ENCODE measurements around the gene CDH4. TPM values are rescaled to one million over a fixed set of nuclear protein-coding genes. Genes with fewer than 3 reads are reported as not detected.

CDH4 gene
- total RNA-seq, 2 donors from 2014 or later, result 0.05 to 2.2 TPM

- no peaks in the 10 kb centered on the region for H3K27me3 ChIP-seq (replicated peaks; ENCODE audit: insufficient read depth)
- H3K4me1 ChIP-seq (replicated peaks), result no peaks in the 10 kb centered on the region
- no peak overlapping the region for H3K4me3 ChIP-seq
- H3K27ac ChIP-seq, result no peak overlapping the region
- WGBS, result 80% methylated on average over 17 of the region's 17 CpGs
- TF ChIP-seq POLR2A (IDR thresholded peaks at IDR 0.05), result no peak
- TF ChIP-seq POLR2AphosphoS5 (IDR thresholded peaks at IDR 0.05), result no peak
- no peak for TF ChIP-seq CTCF (IDR thresholded peaks at IDR 0.05)
- intact Hi-C loops (cut with DNase I), result no loop called here
- no peak for DNase-seq (ENCODE audit: low spot score)
- no peaks in the 10 kb centered on the region for H3K36me3 ChIP-seq
- no peaks in the 10 kb centered on the region for H3K9me3 ChIP-seq
Measured at GRCh38 chr20:61513124-61514017, 261.3 kb downstream of the CDH4 start.

- Histone ChIP-seq H3K4me3 (no peak overlapping the region), H3K27me3 (replicated peaks; ENCODE audit: insufficient read depth) (no peaks in the 10 kb centered on the region)
- WGBS, result 62% methylated on average over 5 of the region's 5 CpGs
Measured at GRCh38 chr20:61514018-61514365, 261.9 kb downstream of the CDH4 start.

GRCh38 chr20:61514396-61514795 lies 262.3 kb downstream of the CDH4 start:
- intact Hi-C loops (cut with DNase I), result no loop called here
- H3K4me1 ChIP-seq (replicated peaks), result no peaks in the 10 kb centered on the region
- WGBS, result 61% methylated on average over 6 of the region's 6 CpGs
- H3K27me3 ChIP-seq (replicated peaks; ENCODE audit: insufficient read depth), result no peaks in the 10 kb centered on the region
- H3K27ac ChIP-seq, result no peak overlapping the region
- TF ChIP-seq CTCF (IDR thresholded peaks at IDR 0.05) (no peak), POLR2AphosphoS5 (IDR thresholded peaks at IDR 0.05) (no peak), POLR2A (IDR thresholded peaks at IDR 0.05) (no peak)
- no peaks in the 10 kb centered on the region for H3K9me3 ChIP-seq
- no peak overlapping the region for H3K4me3 ChIP-seq
- no peak for DNase-seq (ENCODE audit: low spot score)
- no peaks in the 10 kb centered on the region for H3K36me3 ChIP-seq

More at GRCh38 chr20:61514018-61514365, 261.9 kb downstream of the CDH4 start:
- intact Hi-C loops (cut with DNase I), result no loop called here
- Histone ChIP-seq H3K4me1 (replicated peaks) (no peaks in the 10 kb centered on the region), H3K27ac (no peak overlapping the region), H3K36me3 (no peaks in the 10 kb centered on the region), H3K9me3 (no peaks in the 10 kb centered on the region)
- no peak for TF ChIP-seq CTCF (IDR thresholded peaks at IDR 0.05)
- TF ChIP-seq POLR2A (IDR thresholded peaks at IDR 0.05), result no peak
- TF ChIP-seq POLR2AphosphoS5 (IDR thresholded peaks at IDR 0.05), result no peak
- DNase-seq (ENCODE audit: low spot score), result no peak

- H3K36me3 ChIP-seq, result no peaks in the 10 kb centered on the region
- no peak overlapping the region for H3K4me3 ChIP-seq
- TF ChIP-seq CTCF (IDR thresholded peaks at IDR 0.05) (no peak), POLR2AphosphoS5 (IDR thresholded peaks at IDR 0.05) (no peak), POLR2A (IDR thresholded peaks at IDR 0.05) (no peak)
- intact Hi-C loops (cut with DNase I), result no loop called here
- 81% methylated on average over 14 of the region's 14 CpGs for WGBS
- no peaks in the 10 kb centered on the region for H3K27me3 ChIP-seq (replicated peaks; ENCODE audit: insufficient read depth)
- DNase-seq (ENCODE audit: low spot score), result no peak
- H3K27ac ChIP-seq, result no peak overlapping the region
- no peaks in the 10 kb centered on the region for H3K9me3 ChIP-seq
- H3K4me1 ChIP-seq (replicated peaks), result no peaks in the 10 kb centered on the region
Measured at GRCh38 chr20:61514805-61515505, 262.9 kb downstream of the CDH4 start.

Data from prostate gland (tissue), 2 donors.